Measurements from ENCODE around the gene BCAS1. TPM values are rescaled to one million over a fixed set of nuclear protein-coding genes. Genes with fewer than 3 reads are reported as not detected.
A peak's percentile ranks its signal among the peaks of the same experiment; 100 is the strongest.

BCAS1 gene
- total RNA-seq, 1 experiment from 2014 or later: 4.0 TPM

DNA sequence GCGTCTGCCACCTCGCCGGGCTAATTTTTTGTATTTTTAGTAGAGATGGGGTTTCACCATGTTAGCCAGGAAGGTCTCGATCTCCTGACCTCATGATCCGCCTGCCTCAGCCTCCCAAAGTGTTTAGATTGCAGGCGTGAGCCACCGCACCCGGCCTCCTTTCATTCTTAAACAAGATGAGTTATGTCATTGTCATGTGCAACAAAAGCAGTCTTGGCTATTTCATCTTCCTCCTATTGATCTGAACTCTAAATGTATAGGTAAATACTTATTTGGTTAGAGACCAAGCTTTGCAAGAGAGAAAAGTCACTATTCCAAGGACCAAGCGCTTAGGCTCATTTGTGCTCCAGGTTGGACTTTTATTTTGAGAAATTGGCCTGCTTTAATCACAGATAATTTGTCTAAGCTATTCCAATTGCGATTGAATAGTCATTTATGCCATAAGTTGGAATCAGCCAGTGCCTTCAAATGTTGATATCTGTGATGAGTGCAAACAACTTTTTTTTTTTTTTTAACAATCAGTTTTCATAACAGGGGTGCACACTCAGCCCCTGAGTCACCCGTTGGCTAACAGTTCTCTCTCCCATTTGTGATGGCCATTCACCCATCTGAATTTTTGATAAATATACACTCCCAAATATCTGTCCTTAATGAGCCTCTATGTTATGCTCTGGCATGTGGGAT is 167.3 kb downstream of the BCAS1 start:
- Histone ChIP-seq H3K9me3 (ENCODE audit: insufficient read depth, low read depth) (no peaks in the 10 kb centered on the region), H3K4me1 (replicated peaks; ENCODE audit: insufficient read depth) (peaks cover 75% of the 10 kb centered on the region), H3K9me2 (ENCODE audit: insufficient read depth) (no peaks in the 10 kb centered on the region), H3K36me3 (ENCODE audit: low read depth) (no peaks in the 10 kb centered on the region), H3K79me2 (ENCODE audit: low read depth) (no peaks in the 10 kb centered on the region), H3K4me2 (no peak overlapping the region), H4K20me1 (ENCODE audit: insufficient read depth) (no peaks in the 10 kb centered on the region), H3K27ac (no peak overlapping the region), H3K27me3 (ENCODE audit: insufficient read depth, low read depth) (no peaks in the 10 kb centered on the region), H2AFZ (no peak overlapping the region), H3K4me3 (no peak overlapping the region), H3F3A (ENCODE audit: insufficient read depth, low read depth) (peaks cover 65% of the 10 kb centered on the region)
- DNase-seq: no peak
- intact Hi-C loops (cut with micrococcal nuclease; ENCODE audit: unreplicated experiment): no loop called here
- ChIA-PET CTCF (no interaction called here), POLR2A (ENCODE audit: unreplicated experiment) (interaction anchor here (0.6 kb wide), 1 partner anchor 78 kb away, joined by 5 read pairs; no protein-coding TSS in a partner anchor)
- no peak for TF ChIP-seq EZH2 (IDR thresholded peaks at IDR 0.05; ENCODE audit: low read depth)
- TF ChIP-seq, protein P1, sequence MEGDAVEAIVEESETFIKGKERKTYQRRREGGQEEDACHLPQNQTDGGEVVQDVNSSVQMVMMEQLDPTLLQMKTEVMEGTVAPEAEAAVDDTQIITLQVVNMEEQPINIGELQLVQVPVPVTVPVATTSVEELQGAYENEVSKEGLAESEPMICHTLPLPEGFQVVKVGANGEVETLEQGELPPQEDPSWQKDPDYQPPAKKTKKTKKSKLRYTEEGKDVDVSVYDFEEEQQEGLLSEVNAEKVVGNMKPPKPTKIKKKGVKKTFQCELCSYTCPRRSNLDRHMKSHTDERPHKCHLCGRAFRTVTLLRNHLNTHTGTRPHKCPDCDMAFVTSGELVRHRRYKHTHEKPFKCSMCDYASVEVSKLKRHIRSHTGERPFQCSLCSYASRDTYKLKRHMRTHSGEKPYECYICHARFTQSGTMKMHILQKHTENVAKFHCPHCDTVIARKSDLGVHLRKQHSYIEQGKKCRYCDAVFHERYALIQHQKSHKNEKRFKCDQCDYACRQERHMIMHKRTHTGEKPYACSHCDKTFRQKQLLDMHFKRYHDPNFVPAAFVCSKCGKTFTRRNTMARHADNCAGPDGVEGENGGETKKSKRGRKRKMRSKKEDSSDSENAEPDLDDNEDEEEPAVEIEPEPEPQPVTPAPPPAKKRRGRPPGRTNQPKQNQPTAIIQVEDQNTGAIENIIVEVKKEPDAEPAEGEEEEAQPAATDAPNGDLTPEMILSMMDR (conservative IDR thresholded peaks at IDR 0.05): no peak
- no TSS peak for BruUV-seq (replicated peaks)

DNA sequence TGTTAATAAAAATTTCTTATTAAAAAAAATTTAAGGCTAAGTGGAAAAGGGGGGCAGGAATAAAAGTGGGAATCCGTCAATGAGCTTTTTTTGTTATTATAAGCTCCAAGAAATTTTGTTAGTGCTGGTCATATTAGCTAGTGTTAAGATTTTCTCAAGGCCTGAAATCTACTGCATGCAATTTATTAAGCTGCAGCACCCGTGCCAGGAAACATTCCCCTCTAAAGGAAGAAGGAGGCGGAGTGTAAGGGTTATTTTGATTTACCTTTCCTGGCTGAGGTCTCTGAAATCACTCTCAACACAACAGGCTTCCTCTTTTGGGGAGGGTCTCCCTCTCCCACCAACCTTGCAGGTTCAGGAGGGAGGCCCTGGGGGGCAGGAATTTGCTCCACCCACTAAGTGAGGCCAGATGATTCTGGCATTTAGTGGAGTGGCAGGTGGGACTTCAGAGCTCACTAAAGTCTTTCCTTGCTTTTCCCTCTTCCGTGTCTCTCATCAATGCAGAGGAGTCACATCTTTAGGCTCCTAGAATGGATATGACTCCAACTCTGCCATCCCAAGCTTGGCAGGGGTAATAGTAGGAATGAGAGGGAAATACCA is 168.8 kb downstream of the BCAS1 start:
- CTCF ChIA-PET: interaction anchor here (0.5 to 1.0 kb wide), 3 partner anchors 36 to 235 kb away, joined by 3 to 5 read pairs (median 4); no protein-coding TSS in a partner anchor
- no peaks in the 10 kb centered on the region for H3K9me3 ChIP-seq (ENCODE audit: insufficient read depth, low read depth)
- H2AFZ ChIP-seq: no peak overlapping the region
- no TSS peak for BruUV-seq (replicated peaks)
- peaks cover 50% of the 10 kb centered on the region for H3F3A ChIP-seq (ENCODE audit: insufficient read depth, low read depth)
- peak overlapping the region; percentile 52 for H3K27ac ChIP-seq
- no peaks in the 10 kb centered on the region for H3K79me2 ChIP-seq (ENCODE audit: low read depth)
- H3K4me3 ChIP-seq: no peak overlapping the region
- POLR2A ChIA-PET (ENCODE audit: unreplicated experiment): interaction anchor here (0.5 to 0.7 kb wide), 3 partner anchors 14 to 1758 kb away, joined by 6 to 8 read pairs (median 7); no protein-coding TSS in a partner anchor
- no peak overlapping the region for H3K4me2 ChIP-seq
- H3K9me2 ChIP-seq (ENCODE audit: insufficient read depth): no peaks in the 10 kb centered on the region
- no peak for DNase-seq
- H4K20me1 ChIP-seq (ENCODE audit: insufficient read depth): no peaks in the 10 kb centered on the region
- no peaks in the 10 kb centered on the region for H3K36me3 ChIP-seq (ENCODE audit: low read depth)
- no peaks in the 10 kb centered on the region for H3K27me3 ChIP-seq (ENCODE audit: insufficient read depth, low read depth)
- H3K4me1 ChIP-seq (replicated peaks; ENCODE audit: insufficient read depth): peaks cover 60% of the 10 kb centered on the region
- TF ChIP-seq, protein P1 (conservative IDR thresholded peaks at IDR 0.05): no peak
- no peak for TF ChIP-seq EZH2 (IDR thresholded peaks at IDR 0.05; ENCODE audit: low read depth)
- intact Hi-C loops (cut with micrococcal nuclease; ENCODE audit: unreplicated experiment): no loop called here

DNA sequence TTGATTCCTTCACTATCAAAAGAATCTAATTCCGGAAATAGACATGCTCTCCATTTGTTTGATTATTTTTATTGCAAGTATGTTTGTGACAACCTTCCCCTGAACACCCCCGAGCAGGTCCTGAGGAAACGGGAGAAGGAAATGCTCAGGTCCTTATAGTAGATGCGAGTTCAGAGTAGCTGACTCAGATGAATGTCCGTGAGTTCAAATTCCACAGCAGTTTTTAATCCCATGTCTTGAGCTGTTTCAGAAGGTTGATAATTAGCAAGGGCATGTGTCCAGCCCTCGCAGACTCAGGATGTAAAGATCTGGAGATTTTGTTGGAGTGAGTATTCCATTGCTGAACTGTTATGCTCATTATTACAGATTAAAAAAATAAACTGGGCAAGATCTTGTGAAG is 169.3 kb downstream of the BCAS1 start:
- peaks cover 47% of the 10 kb centered on the region for H3F3A ChIP-seq (ENCODE audit: insufficient read depth, low read depth)
- peak in 1 of 2 experiments; percentile 77 for DNase-seq

More for the DNA sequence above, 169.3 kb downstream of the BCAS1 start:
- H3K4me2 ChIP-seq: peak overlapping the region; percentile 13; the same call in 1 of the 2 replicates
- H3K36me3 ChIP-seq (ENCODE audit: low read depth): no peaks in the 10 kb centered on the region
- ChIA-PET POLR2A (ENCODE audit: unreplicated experiment) (interaction anchor here (0.5 to 0.7 kb wide), 4 partner anchors 14 to 1758 kb away, joined by 3 to 8 read pairs (median 6); no protein-coding TSS in a partner anchor), CTCF (interaction anchor here (0.6 to 1.0 kb wide), 2 partner anchors 35 to 38 kb away, joined by 3 to 4 read pairs; no protein-coding TSS in a partner anchor)
- no peaks in the 10 kb centered on the region for H3K9me3 ChIP-seq (ENCODE audit: insufficient read depth, low read depth)
- H3K79me2 ChIP-seq (ENCODE audit: low read depth): no peaks in the 10 kb centered on the region
- no TSS peak for BruUV-seq (replicated peaks)
- no peak for TF ChIP-seq EZH2 (IDR thresholded peaks at IDR 0.05; ENCODE audit: low read depth)
- TF ChIP-seq, protein P1 (conservative IDR thresholded peaks at IDR 0.05): no peak
- peaks cover 56% of the 10 kb centered on the region for H3K4me1 ChIP-seq (replicated peaks; ENCODE audit: insufficient read depth)
- H3K27me3 ChIP-seq (ENCODE audit: insufficient read depth, low read depth): no peaks in the 10 kb centered on the region
- H4K20me1 ChIP-seq (ENCODE audit: insufficient read depth): no peaks in the 10 kb centered on the region
- intact Hi-C loops (cut with micrococcal nuclease; ENCODE audit: unreplicated experiment): no loop called here
- H3K27ac ChIP-seq: peak overlapping the region; percentile 52
- H3K4me3 ChIP-seq: no peak overlapping the region
- H3K9me2 ChIP-seq (ENCODE audit: insufficient read depth): no peaks in the 10 kb centered on the region
- no peak overlapping the region for H2AFZ ChIP-seq
